GM10266 (cell line): ENCODE results near the gene NKTR.
A peak's percentile ranks its signal among the peaks of the same experiment; 100 is the strongest.

ENCODE experiments used
- DNase-seq: peaks from one replicate; pipeline ENCODE4 v3.0.0; 2012; ENCODE audit errors: extremely low spot score
- TF ChIP-seq, protein P1 (sequence below): IDR thresholded peaks from 2 replicates; pipeline ENCODE4 v1.5.1; 2012; ENCODE audit warnings: mild to moderate bottlenecking, low read depth; ENCODE audit not compliant: control insufficient read depth, insufficient read depth; ENCODE audit errors: missing control alignments

NKTR gene

GRCh38 chr3:42663581-42664437 is 63.3 kb downstream of the NKTR start:
- TF ChIP-seq, protein P1, sequence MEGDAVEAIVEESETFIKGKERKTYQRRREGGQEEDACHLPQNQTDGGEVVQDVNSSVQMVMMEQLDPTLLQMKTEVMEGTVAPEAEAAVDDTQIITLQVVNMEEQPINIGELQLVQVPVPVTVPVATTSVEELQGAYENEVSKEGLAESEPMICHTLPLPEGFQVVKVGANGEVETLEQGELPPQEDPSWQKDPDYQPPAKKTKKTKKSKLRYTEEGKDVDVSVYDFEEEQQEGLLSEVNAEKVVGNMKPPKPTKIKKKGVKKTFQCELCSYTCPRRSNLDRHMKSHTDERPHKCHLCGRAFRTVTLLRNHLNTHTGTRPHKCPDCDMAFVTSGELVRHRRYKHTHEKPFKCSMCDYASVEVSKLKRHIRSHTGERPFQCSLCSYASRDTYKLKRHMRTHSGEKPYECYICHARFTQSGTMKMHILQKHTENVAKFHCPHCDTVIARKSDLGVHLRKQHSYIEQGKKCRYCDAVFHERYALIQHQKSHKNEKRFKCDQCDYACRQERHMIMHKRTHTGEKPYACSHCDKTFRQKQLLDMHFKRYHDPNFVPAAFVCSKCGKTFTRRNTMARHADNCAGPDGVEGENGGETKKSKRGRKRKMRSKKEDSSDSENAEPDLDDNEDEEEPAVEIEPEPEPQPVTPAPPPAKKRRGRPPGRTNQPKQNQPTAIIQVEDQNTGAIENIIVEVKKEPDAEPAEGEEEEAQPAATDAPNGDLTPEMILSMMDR: no peak
- no peak for DNase-seq

DNA sequence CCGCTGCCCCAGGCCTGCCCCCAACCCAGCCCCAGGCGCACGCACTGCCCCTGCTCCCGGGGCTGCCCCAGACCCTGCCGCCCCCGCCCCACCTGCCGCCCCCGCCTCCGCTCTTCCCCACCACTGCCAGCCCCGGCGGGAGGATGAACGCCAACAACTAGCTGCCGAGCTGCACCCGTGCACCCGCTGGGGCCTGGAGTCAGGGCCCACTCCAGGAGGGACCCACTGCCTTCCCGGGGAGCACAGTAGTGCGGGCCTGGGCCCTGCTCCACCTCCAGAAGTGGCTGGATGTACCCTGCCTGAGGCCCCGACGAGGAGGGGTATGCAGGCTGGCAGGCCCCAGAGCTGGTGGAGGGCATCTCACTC is 63.9 kb downstream of the NKTR start:
- TF ChIP-seq, protein P1: no peak
- peak; percentile 24 for DNase-seq

DNA sequence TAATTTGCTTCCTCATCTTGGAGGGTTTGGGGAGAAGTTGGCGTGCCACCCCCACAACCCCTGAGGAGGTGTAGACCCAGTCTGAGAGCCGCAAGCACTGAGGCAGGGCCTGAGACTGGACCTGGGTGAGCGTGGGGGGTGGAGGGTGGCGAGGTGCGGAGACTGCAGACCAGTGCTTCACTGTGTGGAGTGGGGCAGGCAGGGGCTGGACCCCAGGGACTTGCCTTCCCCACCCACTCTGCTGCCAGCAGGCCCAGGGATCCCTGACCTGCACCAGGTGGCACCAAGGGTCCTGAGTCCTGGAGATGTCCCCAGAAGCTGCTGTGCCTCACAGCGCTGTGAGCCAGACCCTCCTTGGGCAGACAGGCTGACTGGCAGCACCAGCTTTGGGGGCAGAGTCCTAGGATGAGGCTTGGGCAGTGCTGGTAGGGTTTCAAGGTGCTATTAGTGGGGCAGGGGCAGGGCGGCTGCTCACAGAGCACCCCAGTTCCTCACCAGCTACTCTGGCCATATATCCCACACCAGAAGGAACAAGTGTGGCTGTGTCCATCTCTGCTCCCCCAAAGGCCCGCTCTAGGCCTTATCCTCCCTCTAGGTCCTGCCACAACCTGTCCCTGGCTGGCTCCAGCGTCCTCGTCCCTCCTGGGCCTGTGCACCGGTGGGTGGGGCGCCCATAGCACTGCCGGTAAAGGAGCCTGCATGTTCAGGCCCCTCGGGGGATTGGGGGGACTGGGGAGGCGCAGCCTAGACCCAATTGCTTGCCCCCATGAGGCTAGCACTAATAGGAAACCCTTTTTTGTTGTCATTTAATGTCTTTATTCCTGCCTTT is 64.8 kb downstream of the NKTR start:
- TF ChIP-seq, protein P1: no peak
- peak; percentile 27 for DNase-seq

- peak; percentile 17 for DNase-seq
- TF ChIP-seq, protein P1: no peak
Measured at GRCh38 chr3:42666022-42666421, 65.5 kb downstream of the NKTR start.

GRCh38 chr3:42666577-42666998 is 66.1 kb downstream of the NKTR start:
- DNase-seq: peak; percentile 13
- TF ChIP-seq, protein P1: no peak

GRCh38 chr3:42667096-42667522 is 66.6 kb downstream of the NKTR start:
- TF ChIP-seq, protein P1: no peak
- no peak for DNase-seq
